K562 (cell line): Measurements from ENCODE around the gene TEAD3.

Source experiments
- FOXA1 ChIP-seq: fragments of 450-650 bp; IDR thresholded peaks from 2 replicates; pipeline ENCODE4 v1.6.1; 2016; ENCODE audit warnings: mild to moderate bottlenecking, borderline replicate concordance
- FOXJ3 ChIP-seq: sonication (generic); formaldehyde crosslinking; IDR thresholded peaks from 2 replicates; pipeline ENCODE4 v1.4.0; 2020; ENCODE audit warnings: mild to moderate bottlenecking, missing genetic modification reagents
- POLR2AphosphoS5 ChIP-seq: IDR thresholded peaks from 2 replicates; pipeline ENCODE4 v1.6.1; 2011; ENCODE audit warnings: mild to moderate bottlenecking, low read depth, low read length, moderate library complexity; ENCODE audit not compliant: control insufficient read depth, insufficient read depth
- SMAD3 ChIP-seq: fragments of 450-650 bp; formaldehyde crosslinking; conservative IDR thresholded peaks from 2 replicates; pipeline ENCODE4 v1.4.0; 2020; ENCODE audit warnings: mild to moderate bottlenecking

- no peak for TF ChIP-seq SMAD3
- no peak for TF ChIP-seq FOXJ3 (CRISPR knock-in tag)
- no peak for TF ChIP-seq POLR2AphosphoS5
- TF ChIP-seq FOXA1, result no peak
Measured at GRCh38 chr6:35544769-35545361, 48.0 kb upstream of the TEAD3 start.
